ENCODE results near the gene WWTR1.

GRCh38 chr3:149658744-149659497, 1.1 kb upstream of the WWTR1 start:
- no peak for TF ChIP-seq POLR2A (IDR thresholded peaks at IDR 0.05; ENCODE audit: low read depth, low read length)
- no peak for TF ChIP-seq TAF1 (IDR thresholded peaks at IDR 0.05; ENCODE audit: low read depth, low read length)
- no peak for TF ChIP-seq POLR2AphosphoS5 (IDR thresholded peaks at IDR 0.05; ENCODE audit: low read depth, low read length)
- no peak for TF ChIP-seq SPI1 (IDR thresholded peaks at IDR 0.05; ENCODE audit: low read depth, low read length)

Measured in GM12891 (cell line).